DOHH2 (cell line): ENCODE results near the gene PHB1.

Experiments used
- H3F3A ChIP-seq: fragments of 200-600 bp; sonication (generic), shearing (Covaris generic); 2 replicates; pipeline ENCODE4 v1.6.0; 2016; ENCODE audit warnings: antibody characterized with exemption, mild to moderate bottlenecking; ENCODE audit not compliant: control insufficient read depth, insufficient read depth
- H3K27ac ChIP-seq: fragments of 200-600 bp; sonication (generic); 2 replicates; pipeline ENCODE4 v1.5.1; 2014; ENCODE audit warnings: low read depth, mild to moderate bottlenecking, low read length, moderate library complexity
- H3K27me3 ChIP-seq: fragments of 200-600 bp; sonication (generic); 2 replicates; pipeline ENCODE4 v1.6.1; 2014; ENCODE audit warnings: mild to moderate bottlenecking, low read length, mixed read lengths; ENCODE audit not compliant: control insufficient read depth
- H3K36me3 ChIP-seq: fragments of 200-600 bp; sonication (generic); 2 replicates; pipeline ENCODE4 v1.6.1; 2014; ENCODE audit warnings: mild to moderate bottlenecking, low read length, moderate library complexity, mixed read lengths; ENCODE audit not compliant: control insufficient read depth
- H3K4me1 ChIP-seq: fragments of 200-600 bp; sonication (generic); 2 replicates; pipeline ENCODE4 v1.6.1; 2014; ENCODE audit warnings: mild to moderate bottlenecking, low read length, mixed read lengths; ENCODE audit not compliant: control insufficient read depth
- H3K4me2 ChIP-seq: fragments of 200-600 bp; sonication (generic); 2 replicates; pipeline ENCODE4 v1.6.0; 2014; ENCODE audit warnings: mild to moderate bottlenecking, low read length, moderate library complexity
- H3K4me3 ChIP-seq: fragments of 200-600 bp; sonication (generic); 2 replicates; pipeline ENCODE4 v1.5.1; 2014; ENCODE audit warnings: mild to moderate bottlenecking, low read length, mixed read lengths
- H3K79me2 ChIP-seq: fragments of 200-600 bp; sonication (generic); 2 replicates; pipeline ENCODE4 v1.6.1; 2014; ENCODE audit warnings: mild to moderate bottlenecking, low read length, mixed read lengths; ENCODE audit not compliant: control insufficient read depth
- H3K9me2 ChIP-seq: fragments of 200-600 bp; sonication (generic); replicated peaks from 2 replicates; pipeline ENCODE4 v1.6.1; 2014; ENCODE audit warnings: mild to moderate bottlenecking, low read length, mixed read lengths; ENCODE audit not compliant: control insufficient read depth
- H3K9me3 ChIP-seq: fragments of 200-600 bp; sonication (generic); 2 replicates; pipeline ENCODE4 v1.6.1; 2014; ENCODE audit warnings: antibody characterized with exemption, low read length, mixed read lengths; ENCODE audit not compliant: control insufficient read depth, insufficient read depth
- H4K20me1 ChIP-seq: fragments of 200-600 bp; sonication (generic); 2 replicates; pipeline ENCODE4 v1.6.0; 2014; ENCODE audit warnings: low read depth, mild to moderate bottlenecking, antibody characterized with exemption, low read length, moderate library complexity; ENCODE audit not compliant: control insufficient read depth, insufficient read depth
- EZH2phosphoT487 ChIP-seq: fragments of 200-600 bp; sonication (generic); IDR thresholded peaks from 2 replicates; pipeline ENCODE4 v1.6.1; 2017; ENCODE audit warnings: borderline replicate concordance, mild to moderate bottlenecking, antibody characterized with exemption, low read length, moderate library complexity, mixed read lengths
- TF ChIP-seq, protein P1 (sequence below): fragments of 200-600 bp; sonication (generic); IDR thresholded peaks from one replicate; pipeline ENCODE4 v1.5.1; 2014; ENCODE audit warnings: antibody characterized with exemption, mild to moderate bottlenecking, low read depth, low read length; ENCODE audit not compliant: poor library complexity, severe bottlenecking

The PHB1 gene

DNA sequence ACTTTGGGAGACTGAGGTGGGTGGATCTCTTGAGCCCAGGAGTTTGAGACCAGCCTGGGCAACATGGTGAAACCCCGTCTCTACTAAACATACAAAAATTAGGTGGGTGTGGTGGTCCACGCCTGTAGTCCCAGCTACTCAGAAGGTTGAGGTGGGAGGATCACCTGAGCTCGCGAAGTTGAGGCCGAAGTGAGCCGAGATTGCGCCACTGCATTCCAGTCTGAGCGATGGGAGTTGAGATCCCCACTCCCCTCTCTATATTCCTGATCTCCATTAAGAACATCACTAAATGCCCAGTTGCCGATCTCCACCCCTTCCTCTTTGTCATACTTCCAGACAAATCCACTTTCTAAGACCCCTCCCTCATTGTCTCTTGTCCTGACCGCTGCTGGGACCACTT, 28.3 kb downstream of the PHB1 start:
- H3K27me3 ChIP-seq = no peaks in the 10 kb centered on the region
- peaks cover 48% of the 10 kb centered on the region for H3K4me1 ChIP-seq
- no peak overlapping the region for H3K27ac ChIP-seq
- no peaks in the 10 kb centered on the region for H3K79me2 ChIP-seq
- H3K36me3 ChIP-seq = no peaks in the 10 kb centered on the region
- H3F3A ChIP-seq = peaks cover 7% of the 10 kb centered on the region; the same call in 1 of the 2 replicates
- TF ChIP-seq, protein P1, sequence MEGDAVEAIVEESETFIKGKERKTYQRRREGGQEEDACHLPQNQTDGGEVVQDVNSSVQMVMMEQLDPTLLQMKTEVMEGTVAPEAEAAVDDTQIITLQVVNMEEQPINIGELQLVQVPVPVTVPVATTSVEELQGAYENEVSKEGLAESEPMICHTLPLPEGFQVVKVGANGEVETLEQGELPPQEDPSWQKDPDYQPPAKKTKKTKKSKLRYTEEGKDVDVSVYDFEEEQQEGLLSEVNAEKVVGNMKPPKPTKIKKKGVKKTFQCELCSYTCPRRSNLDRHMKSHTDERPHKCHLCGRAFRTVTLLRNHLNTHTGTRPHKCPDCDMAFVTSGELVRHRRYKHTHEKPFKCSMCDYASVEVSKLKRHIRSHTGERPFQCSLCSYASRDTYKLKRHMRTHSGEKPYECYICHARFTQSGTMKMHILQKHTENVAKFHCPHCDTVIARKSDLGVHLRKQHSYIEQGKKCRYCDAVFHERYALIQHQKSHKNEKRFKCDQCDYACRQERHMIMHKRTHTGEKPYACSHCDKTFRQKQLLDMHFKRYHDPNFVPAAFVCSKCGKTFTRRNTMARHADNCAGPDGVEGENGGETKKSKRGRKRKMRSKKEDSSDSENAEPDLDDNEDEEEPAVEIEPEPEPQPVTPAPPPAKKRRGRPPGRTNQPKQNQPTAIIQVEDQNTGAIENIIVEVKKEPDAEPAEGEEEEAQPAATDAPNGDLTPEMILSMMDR = no peak
- TF ChIP-seq EZH2phosphoT487 = no peak
- no peak overlapping the region for H3K4me2 ChIP-seq
- H4K20me1 ChIP-seq = no peaks in the 10 kb centered on the region
- no peaks in the 10 kb centered on the region for H3K9me2 ChIP-seq
- H3K4me3 ChIP-seq = no peak overlapping the region
- H3K9me3 ChIP-seq = no peaks in the 10 kb centered on the region

- TF ChIP-seq EZH2phosphoT487 = no peak
- TF ChIP-seq, protein P1 = no peak
- Histone ChIP-seq H3K9me2 (no peaks in the 10 kb centered on the region), H3K4me1 (peaks cover 37% of the 10 kb centered on the region), H4K20me1 (no peaks in the 10 kb centered on the region), H3K4me3 (no peak overlapping the region), H3K27ac (no peak overlapping the region), H3K9me3 (no peaks in the 10 kb centered on the region), H3K36me3 (no peaks in the 10 kb centered on the region), H3K4me2 (no peak overlapping the region), H3F3A (peaks cover 3% of the 10 kb centered on the region; the same call in 1 of the 2 replicates), H3K27me3 (no peaks in the 10 kb centered on the region), H3K79me2 (no peaks in the 10 kb centered on the region)
Observed at GRCh38 chr17:49384951-49385350, 29.7 kb downstream of the PHB1 start.

GRCh38 chr17:49383060-49383459, 31.6 kb downstream of the PHB1 start:
- Histone ChIP-seq H3F3A (peaks cover 3% of the 10 kb centered on the region; the same call in 1 of the 2 replicates), H3K27me3 (no peaks in the 10 kb centered on the region), H3K4me2 (no peak overlapping the region)

More at GRCh38 chr17:49383060-49383459, 31.6 kb downstream of the PHB1 start:
- no peaks in the 10 kb centered on the region for H3K9me2 ChIP-seq
- H3K9me3 ChIP-seq = no peaks in the 10 kb centered on the region
- peaks cover 18% of the 10 kb centered on the region for H3K4me1 ChIP-seq
- no peaks in the 10 kb centered on the region for H3K79me2 ChIP-seq
- H3K4me3 ChIP-seq = no peak overlapping the region
- TF ChIP-seq EZH2phosphoT487 = no peak
- TF ChIP-seq, protein P1 = no peak
- H4K20me1 ChIP-seq = no peaks in the 10 kb centered on the region
- no peak overlapping the region for H3K27ac ChIP-seq
- no peaks in the 10 kb centered on the region for H3K36me3 ChIP-seq
